ENCODE results near the gene PDGFB. TPM values are rescaled to one million over a fixed set of nuclear protein-coding genes. Genes with fewer than 3 reads are reported as not detected.

The PDGFB gene
- total and polyA plus RNA-seq, 8 donors: 1.2 to 58.5 (median 3.9) TPM

- H3K27ac ChIP-seq: peak overlapping the region in 1 of 5 donors; percentile 2
- H3K4me1 ChIP-seq: peaks cover 22 to 36% (median 27%) of the 10 kb centered on the region in 4 donors
- no peak for TF ChIP-seq CTCF (IDR thresholded peaks at IDR 0.05)
- no peak for TF ChIP-seq POLR2A (IDR thresholded peaks at IDR 0.05)
- TF ChIP-seq EP300 (IDR thresholded peaks at IDR 0.05): no peak
- no peak for TF ChIP-seq POLR2AphosphoS5 (IDR thresholded peaks at IDR 0.05)
- peaks cover 0 to 64% (median 8%) of the 10 kb centered on the region in 3 donors for H3K27me3 ChIP-seq
- intact Hi-C loops (cut with DNase I; ENCODE audit: low total_unique reads): no loop called here
- DNase-seq: no peak
- peaks cover 0 to 50% (median 40%) of the 10 kb centered on the region in 4 donors for H3K36me3 ChIP-seq
- H3K9me3 ChIP-seq: no peaks in the 10 kb centered on the region
- 89 to 93% (median 92%) methylated on average over 15 to 37 of the region's 37 CpGs for WGBS, 5 donors
- H3K4me3 ChIP-seq: no peak overlapping the region
Measured at GRCh38 chr22:39231197-39231950, 13.4 kb downstream of the PDGFB start.

- Histone ChIP-seq H3K27ac (peak overlapping the region in 3 of 5 donors; percentile 2 to 25 (median 16)), H3K9me3 (no peaks in the 10 kb centered on the region), H3K4me3 (no peak overlapping the region), H3K27me3 (peaks cover 0 to 55% (median 8%) of the 10 kb centered on the region in 3 donors), H3K36me3 (peaks cover 0 to 58% (median 48%) of the 10 kb centered on the region in 4 donors), H3K4me1 (peaks cover 13 to 28% (median 19%) of the 10 kb centered on the region in 4 donors)
- WGBS, 5 donors: 50 to 66% (median 61%) methylated on average over 30 of the region's 30 CpGs
- no peak for TF ChIP-seq POLR2A (IDR thresholded peaks at IDR 0.05)
- no peak for TF ChIP-seq CTCF (IDR thresholded peaks at IDR 0.05)
- no peak for TF ChIP-seq POLR2AphosphoS5 (IDR thresholded peaks at IDR 0.05)
- TF ChIP-seq EP300 (IDR thresholded peaks at IDR 0.05): no peak
- DNase-seq: peak in 1 of 2 donors; percentile 44
- intact Hi-C loops (cut with DNase I; ENCODE audit: low total_unique reads): no loop called here
Measured at GRCh38 chr22:39230261-39231196, 14.3 kb downstream of the PDGFB start.

- no peak for DNase-seq
- Histone ChIP-seq H3K4me1 (peaks cover 6 to 20% (median 11%) of the 10 kb centered on the region in 4 donors), H3K4me3 (no peak overlapping the region), H3K36me3 (peaks cover 0 to 65% (median 56%) of the 10 kb centered on the region in 4 donors), H3K9me3 (no peaks in the 10 kb centered on the region), H3K27ac (peak overlapping the region in 1 of 5 donors; percentile 16), H3K27me3 (peaks cover 0 to 48% (median 2%) of the 10 kb centered on the region in 3 donors)
- intact Hi-C loops (cut with DNase I; ENCODE audit: low total_unique reads): no loop called here
- no peak for TF ChIP-seq EP300 (IDR thresholded peaks at IDR 0.05)
- no peak for TF ChIP-seq POLR2A (IDR thresholded peaks at IDR 0.05)
- TF ChIP-seq CTCF (IDR thresholded peaks at IDR 0.05): no peak
- TF ChIP-seq POLR2AphosphoS5 (IDR thresholded peaks at IDR 0.05): no peak
- WGBS, 5 donors: 73 to 87% (median 85%) methylated on average over 11 to 14 of the region's 14 CpGs
Measured at GRCh38 chr22:39229688-39230260, 15.0 kb downstream of the PDGFB start.

DNA sequence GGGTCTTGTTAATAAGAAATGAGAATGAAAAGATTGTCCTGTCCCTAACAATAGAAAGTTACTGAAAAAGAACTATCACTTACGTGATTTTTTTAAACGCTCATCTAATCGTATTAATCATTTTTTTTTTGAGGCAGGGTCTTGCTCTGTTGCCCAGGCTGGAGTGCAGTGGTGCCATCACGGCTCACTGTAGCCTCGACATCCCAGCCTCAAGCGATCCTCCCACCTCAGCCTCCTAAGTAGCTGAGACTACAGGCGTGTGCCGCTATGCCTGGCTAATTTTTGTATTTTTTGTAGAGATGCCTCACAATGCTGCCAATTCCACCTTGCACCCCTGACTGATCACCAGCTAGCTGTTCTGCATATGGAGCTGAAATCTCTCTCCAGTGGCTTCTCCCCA lies 15.7 kb downstream of the PDGFB start:
- peaks cover 0 to 43% (median 0%) of the 10 kb centered on the region in 3 donors for H3K27me3 ChIP-seq
- DNase-seq: no peak
- peaks cover 0 to 72% (median 63%) of the 10 kb centered on the region in 4 donors for H3K36me3 ChIP-seq
- TF ChIP-seq CTCF (IDR thresholded peaks at IDR 0.05) (no peak), POLR2A (IDR thresholded peaks at IDR 0.05) (no peak), POLR2AphosphoS5 (IDR thresholded peaks at IDR 0.05) (no peak), EP300 (IDR thresholded peaks at IDR 0.05) (no peak)
- H3K4me1 ChIP-seq: peaks cover 0 to 16% (median 6%) of the 10 kb centered on the region in 4 donors
- H3K9me3 ChIP-seq: no peaks in the 10 kb centered on the region
- intact Hi-C loops (cut with DNase I; ENCODE audit: low total_unique reads): no loop called here
- 91 to 96% (median 95%) methylated on average over 8 of the region's 8 CpGs for WGBS, 5 donors
- no peak overlapping the region for H3K27ac ChIP-seq
- H3K4me3 ChIP-seq: no peak overlapping the region
